ENCODE results near the gene MAGI2. TPM values are rescaled to one million over a fixed set of nuclear protein-coding genes. Genes with fewer than 3 reads are reported as not detected.

MAGI2 gene
- total RNA-seq, 3 donors from 2014 or later, result 9.8 to 22.7 (median 20.2) TPM

GRCh38 chr7:79217468-79217867, 236.0 kb downstream of the MAGI2 start:
- TF ChIP-seq POLR2A (IDR thresholded peaks at IDR 0.05), result no peak
- TF ChIP-seq CTCF (IDR thresholded peaks at IDR 0.05), result no peak
- TF ChIP-seq POLR2AphosphoS5 (IDR thresholded peaks at IDR 0.05), result no peak
- H3K4me1 ChIP-seq, result no peaks in the 10 kb centered on the region
- no peak for DNase-seq (ENCODE audit: low spot score in 2 of 2)
- intact Hi-C loops (cut with DNase I; ENCODE audit: low total_unique reads), result no loop called here
- no peak overlapping the region for H3K27ac ChIP-seq
- H3K4me3 ChIP-seq, result no peak overlapping the region
- no peaks in the 10 kb centered on the region for H3K36me3 ChIP-seq
- no peaks in the 10 kb centered on the region for H3K27me3 ChIP-seq
- no peaks in the 10 kb centered on the region for H3K9me3 ChIP-seq

GRCh38 chr7:79216236-79216635, 237.2 kb downstream of the MAGI2 start:
- TF ChIP-seq POLR2AphosphoS5 (IDR thresholded peaks at IDR 0.05) (no peak), CTCF (IDR thresholded peaks at IDR 0.05) (no peak), POLR2A (IDR thresholded peaks at IDR 0.05) (no peak)
- H3K9me3 ChIP-seq, result no peaks in the 10 kb centered on the region
- DNase-seq (ENCODE audit: low spot score in 2 of 2), result no peak
- intact Hi-C loops (cut with DNase I; ENCODE audit: low total_unique reads), result no loop called here
- no peak overlapping the region for H3K27ac ChIP-seq
- no peaks in the 10 kb centered on the region for H3K27me3 ChIP-seq
- no peaks in the 10 kb centered on the region for H3K36me3 ChIP-seq
- no peaks in the 10 kb centered on the region for H3K4me1 ChIP-seq
- no peak overlapping the region for H3K4me3 ChIP-seq

GRCh38 chr7:79212334-79212733, 241.1 kb downstream of the MAGI2 start:
- Histone ChIP-seq H3K27ac (no peak overlapping the region), H3K9me3 (no peaks in the 10 kb centered on the region), H3K27me3 (no peaks in the 10 kb centered on the region), H3K36me3 (no peaks in the 10 kb centered on the region), H3K4me1 (no peaks in the 10 kb centered on the region), H3K4me3 (no peak overlapping the region)
- TF ChIP-seq POLR2A (IDR thresholded peaks at IDR 0.05) (no peak), CTCF (IDR thresholded peaks at IDR 0.05) (no peak), POLR2AphosphoS5 (IDR thresholded peaks at IDR 0.05) (no peak)
- intact Hi-C loops (cut with DNase I; ENCODE audit: low total_unique reads), result no loop called here
- no peak for DNase-seq (ENCODE audit: low spot score in 2 of 2)

GRCh38 chr7:79211724-79212123, 241.7 kb downstream of the MAGI2 start:
- H3K4me3 ChIP-seq, result no peak overlapping the region
- no peaks in the 10 kb centered on the region for H3K36me3 ChIP-seq
- DNase-seq (ENCODE audit: low spot score in 2 of 2), result no peak
- intact Hi-C loops (cut with DNase I; ENCODE audit: low total_unique reads), result no loop called here
- H3K4me1 ChIP-seq, result no peaks in the 10 kb centered on the region
- TF ChIP-seq POLR2AphosphoS5 (IDR thresholded peaks at IDR 0.05), result no peak
- TF ChIP-seq CTCF (IDR thresholded peaks at IDR 0.05), result no peak
- no peak for TF ChIP-seq POLR2A (IDR thresholded peaks at IDR 0.05)
- H3K27ac ChIP-seq, result no peak overlapping the region
- no peaks in the 10 kb centered on the region for H3K9me3 ChIP-seq
- no peaks in the 10 kb centered on the region for H3K27me3 ChIP-seq

- Histone ChIP-seq H3K27ac (no peak overlapping the region), H3K4me1 (no peaks in the 10 kb centered on the region), H3K36me3 (no peaks in the 10 kb centered on the region), H3K9me3 (peaks cover 0 to 4% of the 10 kb centered on the region in 2 donors), H3K4me3 (no peak overlapping the region), H3K27me3 (no peaks in the 10 kb centered on the region)
- TF ChIP-seq POLR2A (IDR thresholded peaks at IDR 0.05) (no peak), POLR2AphosphoS5 (IDR thresholded peaks at IDR 0.05) (no peak), CTCF (IDR thresholded peaks at IDR 0.05) (no peak)
- intact Hi-C loops (cut with DNase I; ENCODE audit: low total_unique reads), result no loop called here
- no peak for DNase-seq (ENCODE audit: low spot score in 2 of 2)
These were observed 253.5 kb downstream of the MAGI2 start for GRCh38 chr7:79199961-79200360.

Measured in breast epithelium (tissue), 4 donors.